ENCODE results near the gene ASCC1.

DNA sequence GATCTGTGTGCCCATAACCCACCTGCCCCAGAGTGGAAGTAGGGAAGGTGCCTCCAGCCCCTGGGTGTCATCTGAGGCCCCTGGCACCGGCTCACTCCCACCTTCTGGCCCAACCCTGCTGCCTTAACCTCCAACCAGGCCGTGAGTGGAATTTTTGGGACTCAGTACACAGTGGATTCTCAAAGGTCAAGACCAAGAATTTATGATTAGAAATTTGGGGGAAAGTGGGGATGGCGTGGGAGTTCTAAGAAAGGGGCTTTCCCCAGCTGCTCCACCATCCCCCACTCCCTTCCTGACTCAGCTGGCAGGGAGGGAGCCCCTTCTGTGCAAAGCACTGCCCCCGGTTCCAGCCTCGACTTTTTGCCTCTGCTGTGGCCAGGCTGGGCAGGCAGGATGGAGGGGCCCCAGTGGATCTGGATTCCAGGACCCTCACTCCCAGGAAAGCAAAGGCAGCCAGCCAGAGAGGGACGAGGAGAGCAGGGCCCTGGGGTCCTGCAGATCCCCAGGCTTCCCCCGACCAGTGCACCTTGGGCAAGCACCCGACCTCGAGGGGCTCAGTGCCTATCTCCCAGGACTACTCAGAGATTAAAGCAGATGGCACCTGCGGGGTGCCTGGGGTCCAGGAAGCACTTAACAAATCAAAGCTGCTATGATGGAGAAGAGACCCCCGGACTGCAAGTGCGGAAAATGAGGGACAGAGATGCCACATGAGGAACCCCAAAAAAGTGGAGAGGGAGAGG lies 140.5 kb downstream of the ASCC1 start:
- no peak for TF ChIP-seq EZH2 (IDR thresholded peaks at IDR 0.05; ENCODE audit: insufficient read depth, low read length)
- no peak for TF ChIP-seq CTCF (IDR thresholded peaks at IDR 0.05; ENCODE audit: insufficient read depth, low read depth, low read length)
